ENCODE data around the gene COL15A1. TPM values are rescaled to one million over a fixed set of nuclear protein-coding genes. Genes with fewer than 3 reads are reported as not detected.

COL15A1 gene
- total and polyA plus RNA-seq, 2 donors (not counting 1 experiment from before 2014, with no cell fraction given), result not detected

- Mint-ChIP-seq H3K4me1 (peaks cover 7% of the 10 kb centered on the region), H3K9me3 (ENCODE audit: insufficient read depth) (peaks cover under 1% of the 10 kb centered on the region), H3K4me3 (no peak overlapping the region), H3K27ac (no peak overlapping the region), H3K27me3 (no peaks in the 10 kb centered on the region)
- Histone ChIP-seq H3K9ac (ENCODE audit: low read length) (no peak overlapping the region), H4K20me1 (ENCODE audit: control insufficient read depth, insufficient read depth, low read length, poor library complexity, severe bottlenecking) (no peaks in the 10 kb centered on the region), H3K27me3 (replicated peaks in 1 of 4; ENCODE audit: control extremely low read depth in 1 of 4, control insufficient read depth in 3 of 4, insufficient read depth in 4 of 4, low read length in 3 of 4) (no peaks in the 10 kb centered on the region), H2AFZ (ENCODE audit: insufficient read depth, low read depth, low read length, poor library complexity, severe bottlenecking) (no peak overlapping the region), H3K4me3 (ENCODE audit: control extremely low read depth in 1 of 5, extremely low read depth in 1 of 5, insufficient read depth in 1 of 5, low read depth in 2 of 5, low read length in 4 of 5) (no peak overlapping the region), H3K27ac (ENCODE audit: low read length in 2 of 2) (no peak overlapping the region), H3K36me3 (replicated peaks in 1 of 2; ENCODE audit: control extremely low read depth in 1 of 2, control insufficient read depth in 1 of 2, extremely low read depth in 1 of 2, insufficient read depth in 2 of 2, low read length in 1 of 2) (no peaks in the 10 kb centered on the region), H3K4me2 (replicated peaks; ENCODE audit: low read depth, low read length, poor library complexity, severe bottlenecking) (no peak overlapping the region), H3K79me2 (ENCODE audit: control insufficient read depth, insufficient read depth, low read length) (no peaks in the 10 kb centered on the region), H3K4me1 (ENCODE audit: control insufficient read depth in 2 of 2, insufficient read depth in 2 of 2, low read length in 2 of 2) (peaks cover 0 to 6% of the 10 kb centered on the region in 2 donors), H3K9me3 (ENCODE audit: control extremely low read depth in 1 of 3, control insufficient read depth in 2 of 3, insufficient read depth in 1 of 3, low read length in 2 of 3) (peaks cover 0 to under 1% (median 0%) of the 10 kb centered on the region in 3 donors)
- DNase-seq (no peak), ATAC-seq (ENCODE audit: low read depth) (no peak)
- intact Hi-C loops (cut with micrococcal nuclease), result loop anchor here (5.0 kb wide), 1 partner anchor 52 kb away; no protein-coding TSS in a partner anchor
- ChIA-PET POLR2A (no interaction called here), CTCF (interaction anchor here (1.7 to 5.3 kb wide), 2 partner anchors 97 to 136 kb away, joined by 7 to 18 read pairs; no protein-coding TSS in a partner anchor)
- WGBS (ENCODE audit: insufficient coverage), result 94% methylated on average over 16 of the region's 16 CpGs
- TF ChIP-seq CTCF (IDR thresholded peaks at IDR 0.05), result no peak
- TF ChIP-seq EZH2 (IDR thresholded peaks at IDR 0.05; ENCODE audit: borderline replicate concordance, insufficient read depth, low read depth, low read length, poor library complexity, severe bottlenecking), result no peak
These were observed 61.2 kb downstream of the COL15A1 start for GRCh38 chr9:99004717-99005460.

- peaks cover 0 to 5% of the 10 kb centered on the region in 2 donors for H3K4me1 ChIP-seq (ENCODE audit: control insufficient read depth in 2 of 2, insufficient read depth in 2 of 2, low read length in 2 of 2)
- POLR2A ChIA-PET, result no interaction called here
- Mint-ChIP-seq H3K27ac (no peak overlapping the region), H3K4me3 (no peak overlapping the region), H3K27me3 (no peaks in the 10 kb centered on the region), H3K4me1 (peaks cover 3% of the 10 kb centered on the region), H3K9me3 (ENCODE audit: insufficient read depth) (peaks cover 4% of the 10 kb centered on the region)
- ATAC-seq (ENCODE audit: low read depth) (no peak), DNase-seq (no peak)
- no peaks in the 10 kb centered on the region for H3K27me3 ChIP-seq (replicated peaks in 1 of 4; ENCODE audit: control extremely low read depth in 1 of 4, control insufficient read depth in 3 of 4, insufficient read depth in 4 of 4, low read length in 3 of 4)
- no peaks in the 10 kb centered on the region for H4K20me1 ChIP-seq (ENCODE audit: control insufficient read depth, insufficient read depth, low read length, poor library complexity, severe bottlenecking)
- H3K4me3 ChIP-seq (ENCODE audit: control extremely low read depth in 1 of 5, extremely low read depth in 1 of 5, insufficient read depth in 1 of 5, low read depth in 2 of 5, low read length in 4 of 5), result no peak overlapping the region
- intact Hi-C loops (cut with micrococcal nuclease), result no loop called here
- CTCF ChIA-PET, result interaction anchor here (1.7 kb wide), 1 partner anchor 135 kb away, joined by 7 read pairs; no protein-coding TSS in a partner anchor
- H3K27ac ChIP-seq (ENCODE audit: low read length in 2 of 2), result no peak overlapping the region
- TF ChIP-seq EZH2 (IDR thresholded peaks at IDR 0.05; ENCODE audit: borderline replicate concordance, insufficient read depth, low read depth, low read length, poor library complexity, severe bottlenecking) (no peak), CTCF (IDR thresholded peaks at IDR 0.05) (no peak)
- no peak overlapping the region for H2AFZ ChIP-seq (ENCODE audit: insufficient read depth, low read depth, low read length, poor library complexity, severe bottlenecking)
- H3K9ac ChIP-seq (ENCODE audit: low read length), result no peak overlapping the region
- no peak overlapping the region for H3K4me2 ChIP-seq (replicated peaks; ENCODE audit: low read depth, low read length, poor library complexity, severe bottlenecking)
- H3K79me2 ChIP-seq (ENCODE audit: control insufficient read depth, insufficient read depth, low read length), result no peaks in the 10 kb centered on the region
- no peaks in the 10 kb centered on the region for H3K36me3 ChIP-seq (replicated peaks in 1 of 2; ENCODE audit: control extremely low read depth in 1 of 2, control insufficient read depth in 1 of 2, extremely low read depth in 1 of 2, insufficient read depth in 2 of 2, low read length in 1 of 2)
- 95% methylated on average over 6 of the region's 6 CpGs for WGBS (ENCODE audit: insufficient coverage)
- peaks cover 0 to 8% (median 5%) of the 10 kb centered on the region in 3 donors for H3K9me3 ChIP-seq (ENCODE audit: control extremely low read depth in 1 of 3, control insufficient read depth in 2 of 3, insufficient read depth in 1 of 3, low read length in 2 of 3)
These were observed 61.9 kb downstream of the COL15A1 start for GRCh38 chr9:99005651-99006050.
